HG03432 (cell line): Measurements from ENCODE around the gene RCE1.

Source experiments
- ATAC-seq: cut with Tn5 transposase; IDR thresholded peaks from one replicate; pipeline ENCODE4 v1.9.1; 2021; ENCODE audit warnings: mild to moderate bottlenecking, moderate library complexity; ENCODE audit not compliant: unreplicated experiment

The RCE1 gene

GRCh38 chr11:66844496-66845142 lies 1.4 kb downstream of the RCE1 start:
- ATAC-seq = no peak

GRCh38 chr11:66845143-66845875 lies 2.1 kb downstream of the RCE1 start:
- no peak for ATAC-seq

- ATAC-seq = no peak
These were observed 2.6 kb downstream of the RCE1 start for GRCh38 chr11:66845876-66846212.

- no peak for ATAC-seq
These were observed 3.4 kb downstream of the RCE1 start for GRCh38 chr11:66846671-66847091.

GRCh38 chr11:66847461-66848232 lies 4.4 kb downstream of the RCE1 start:
- ATAC-seq = no peak

- no peak for ATAC-seq
These were observed 5.6 kb downstream of the RCE1 start for GRCh38 chr11:66848671-66849500.

- no peak for ATAC-seq
These were observed 6.4 kb downstream of the RCE1 start for GRCh38 chr11:66849501-66850234.

GRCh38 chr11:66850235-66850587 lies 7.0 kb downstream of the RCE1 start:
- no peak for ATAC-seq

GRCh38 chr11:66850588-66851238 lies 7.5 kb downstream of the RCE1 start:
- no peak for ATAC-seq

- ATAC-seq = no peak
These were observed 8.0 kb downstream of the RCE1 start for GRCh38 chr11:66851239-66851596.

GRCh38 chr11:66851698-66852465 lies 8.6 kb downstream of the RCE1 start:
- no peak for ATAC-seq

- no peak for ATAC-seq
These were observed 9.4 kb downstream of the RCE1 start for GRCh38 chr11:66852466-66853241.

GRCh38 chr11:66853242-66854229 lies 10.3 kb downstream of the RCE1 start:
- ATAC-seq = no peak

- ATAC-seq = no peak
These were observed 11.0 kb downstream of the RCE1 start for GRCh38 chr11:66854231-66854661.

- no peak for ATAC-seq
These were observed 11.5 kb downstream of the RCE1 start for GRCh38 chr11:66854729-66855211.

GRCh38 chr11:66855574-66856495 lies 12.6 kb downstream of the RCE1 start:
- peak; percentile 72 for ATAC-seq
